HUDEP-2 (cell line): ENCODE measurements around the gene HS3ST3A1.

Source experiments
- DNase-seq, 76 experiments: peaks; one replicate each; lab custom pipeline; 2025; ENCODE audit not compliant: unreplicated experiment in 76 of 76; lab: John Stamatoyannopoulos, UW

The HS3ST3A1 gene

GRCh38 chr17:13601776-13602551, at the start of gene HS3ST3A1:
Gene HS3ST3A1 (minus strand): TSS chr17:13601929. CDS start chr17:13601129, 800 bp downstream.
- DNase-seq, result no peak

- no peak for DNase-seq
These were observed 48.5 kb upstream of the HS3ST3A1 start for GRCh38 chr17:13650096-13650675.

GRCh38 chr17:13647543-13648021, 45.9 kb upstream of the HS3ST3A1 start:
- no peak for DNase-seq

GRCh38 chr17:13646969-13647542, 45.3 kb upstream of the HS3ST3A1 start:
- no peak for DNase-seq

- no peak for DNase-seq
These were observed 44.7 kb upstream of the HS3ST3A1 start for GRCh38 chr17:13646411-13646810.

GRCh38 chr17:13643180-13643579, 41.5 kb upstream of the HS3ST3A1 start:
- no peak for DNase-seq

GRCh38 chr17:13642188-13642587, 40.5 kb upstream of the HS3ST3A1 start:
- no peak for DNase-seq

GRCh38 chr17:13640551-13640950, 38.8 kb upstream of the HS3ST3A1 start:
- no peak for DNase-seq

- peak in 12 of 76 experiments; percentile 0 to 39 (median 2) for DNase-seq
These were observed 37.2 kb upstream of the HS3ST3A1 start for GRCh38 chr17:13638855-13639458.

GRCh38 chr17:13636951-13637350, 35.2 kb upstream of the HS3ST3A1 start:
- no peak for DNase-seq

- DNase-seq, result no peak
These were observed 34.2 kb upstream of the HS3ST3A1 start for GRCh38 chr17:13635951-13636350.

- no peak for DNase-seq
These were observed 32.3 kb upstream of the HS3ST3A1 start for GRCh38 chr17:13634021-13634420.

- no peak for DNase-seq
These were observed 29.8 kb upstream of the HS3ST3A1 start for GRCh38 chr17:13631529-13631928.

GRCh38 chr17:13626703-13627102, 25.0 kb upstream of the HS3ST3A1 start:
- DNase-seq, result no peak

- DNase-seq, result no peak
These were observed 17.7 kb upstream of the HS3ST3A1 start for GRCh38 chr17:13619462-13619861.

GRCh38 chr17:13616031-13616430, 14.3 kb upstream of the HS3ST3A1 start:
- no peak for DNase-seq

GRCh38 chr17:13609941-13610340, 8.2 kb upstream of the HS3ST3A1 start:
- DNase-seq, result no peak

- DNase-seq, result no peak
These were observed 380 bp downstream of the HS3ST3A1 start for GRCh38 chr17:13601322-13601775.

- DNase-seq, result no peak
These were observed 1.0 kb downstream of the HS3ST3A1 start for GRCh38 chr17:13600475-13601321.

- no peak for DNase-seq
These were observed 1.9 kb downstream of the HS3ST3A1 start for GRCh38 chr17:13599864-13600263.
